HL-60 (cell line): ENCODE data around the gene GOLM1.

Source experiments
- DNase-seq, 2 experiments: peaks; one replicate each; pipeline ENCODE4 v3.0.0-alpha.2; 2010 to 2020; ENCODE audit warnings: low read depth in 1 of 2, low spot score in 1 of 2
- H3K27ac ChIP-seq: fragments of 250-450 bp; sonication (Bioruptor Pico); replicated peaks from 2 replicates; pipeline ENCODE4 v1.5.1; 2020; ENCODE audit warnings: mild to moderate bottlenecking, moderate library complexity
- H3K27me3 ChIP-seq: fragments of 250-450 bp; sonication (Bioruptor Pico); 2 replicates; pipeline ENCODE4 v1.5.1; 2021; ENCODE audit warnings: mild to moderate bottlenecking, moderate library complexity; ENCODE audit not compliant: insufficient read depth, poor library complexity, severe bottlenecking
- H3K4me3 ChIP-seq: replicated peaks from 2 replicates; pipeline ENCODE4 v1.5.1; 2011; ENCODE audit warnings: mild to moderate bottlenecking, control low read depth, low read length; ENCODE audit not compliant: insufficient read depth
- GABPA ChIP-seq: IDR thresholded peaks from 2 replicates; pipeline ENCODE4 v1.6.1; 2012; ENCODE audit warnings: low read depth
- POLR2AphosphoS5 ChIP-seq: IDR thresholded peaks from 2 replicates; pipeline ENCODE4 v1.6.1; 2012; ENCODE audit warnings: low read depth
- SPI1 ChIP-seq: IDR thresholded peaks from 2 replicates; pipeline ENCODE4 v1.6.1; 2012; ENCODE audit warnings: low read depth, mild to moderate bottlenecking, borderline replicate concordance
- TF ChIP-seq, protein P1 (sequence below): IDR thresholded peaks from 2 replicates; pipeline ENCODE4 v1.6.1; 2012; ENCODE audit warnings: low read depth; ENCODE audit not compliant: insufficient replicate concordance
- TF ChIP-seq, protein P2 (sequence below): IDR thresholded peaks from one replicate; pipeline ENCODE4 v1.5.1; 2011; ENCODE audit warnings: low read length, control low read depth, inconsistent platforms; ENCODE audit not compliant: insufficient read depth

Gene GOLM1

DNA sequence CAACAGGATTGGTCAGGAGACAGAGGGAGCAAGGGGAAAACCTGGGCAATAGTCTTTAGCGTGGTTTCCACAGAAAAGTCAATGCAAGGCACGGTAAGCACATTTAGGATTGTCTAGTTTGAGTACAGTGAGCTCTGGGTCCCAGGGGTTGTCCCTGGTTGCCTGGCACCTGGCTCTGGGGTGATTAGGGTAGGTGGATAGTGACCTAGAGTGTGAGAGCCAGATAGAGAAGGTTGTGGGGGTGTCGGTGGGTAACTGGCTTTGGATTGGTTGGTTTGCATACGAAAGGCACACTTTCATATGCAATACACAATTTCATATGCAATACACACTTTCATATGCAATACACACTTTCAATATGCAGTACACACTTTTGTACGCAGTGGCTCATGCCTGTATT lies 20.1 kb upstream of the GOLM1 start:
- no peak overlapping the region for H3K4me3 ChIP-seq
- H3K27me3 ChIP-seq = no peaks in the 10 kb centered on the region
- no peak for DNase-seq
- TF ChIP-seq POLR2AphosphoS5 (no peak), SPI1 (no peak), GABPA (no peak)
- TF ChIP-seq, protein P1, sequence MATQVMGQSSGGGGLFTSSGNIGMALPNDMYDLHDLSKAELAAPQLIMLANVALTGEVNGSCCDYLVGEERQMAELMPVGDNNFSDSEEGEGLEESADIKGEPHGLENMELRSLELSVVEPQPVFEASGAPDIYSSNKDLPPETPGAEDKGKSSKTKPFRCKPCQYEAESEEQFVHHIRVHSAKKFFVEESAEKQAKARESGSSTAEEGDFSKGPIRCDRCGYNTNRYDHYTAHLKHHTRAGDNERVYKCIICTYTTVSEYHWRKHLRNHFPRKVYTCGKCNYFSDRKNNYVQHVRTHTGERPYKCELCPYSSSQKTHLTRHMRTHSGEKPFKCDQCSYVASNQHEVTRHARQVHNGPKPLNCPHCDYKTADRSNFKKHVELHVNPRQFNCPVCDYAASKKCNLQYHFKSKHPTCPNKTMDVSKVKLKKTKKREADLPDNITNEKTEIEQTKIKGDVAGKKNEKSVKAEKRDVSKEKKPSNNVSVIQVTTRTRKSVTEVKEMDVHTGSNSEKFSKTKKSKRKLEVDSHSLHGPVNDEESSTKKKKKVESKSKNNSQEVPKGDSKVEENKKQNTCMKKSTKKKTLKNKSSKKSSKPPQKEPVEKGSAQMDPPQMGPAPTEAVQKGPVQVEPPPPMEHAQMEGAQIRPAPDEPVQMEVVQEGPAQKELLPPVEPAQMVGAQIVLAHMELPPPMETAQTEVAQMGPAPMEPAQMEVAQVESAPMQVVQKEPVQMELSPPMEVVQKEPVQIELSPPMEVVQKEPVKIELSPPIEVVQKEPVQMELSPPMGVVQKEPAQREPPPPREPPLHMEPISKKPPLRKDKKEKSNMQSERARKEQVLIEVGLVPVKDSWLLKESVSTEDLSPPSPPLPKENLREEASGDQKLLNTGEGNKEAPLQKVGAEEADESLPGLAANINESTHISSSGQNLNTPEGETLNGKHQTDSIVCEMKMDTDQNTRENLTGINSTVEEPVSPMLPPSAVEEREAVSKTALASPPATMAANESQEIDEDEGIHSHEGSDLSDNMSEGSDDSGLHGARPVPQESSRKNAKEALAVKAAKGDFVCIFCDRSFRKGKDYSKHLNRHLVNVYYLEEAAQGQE = no peak
- TF ChIP-seq, protein P2, sequence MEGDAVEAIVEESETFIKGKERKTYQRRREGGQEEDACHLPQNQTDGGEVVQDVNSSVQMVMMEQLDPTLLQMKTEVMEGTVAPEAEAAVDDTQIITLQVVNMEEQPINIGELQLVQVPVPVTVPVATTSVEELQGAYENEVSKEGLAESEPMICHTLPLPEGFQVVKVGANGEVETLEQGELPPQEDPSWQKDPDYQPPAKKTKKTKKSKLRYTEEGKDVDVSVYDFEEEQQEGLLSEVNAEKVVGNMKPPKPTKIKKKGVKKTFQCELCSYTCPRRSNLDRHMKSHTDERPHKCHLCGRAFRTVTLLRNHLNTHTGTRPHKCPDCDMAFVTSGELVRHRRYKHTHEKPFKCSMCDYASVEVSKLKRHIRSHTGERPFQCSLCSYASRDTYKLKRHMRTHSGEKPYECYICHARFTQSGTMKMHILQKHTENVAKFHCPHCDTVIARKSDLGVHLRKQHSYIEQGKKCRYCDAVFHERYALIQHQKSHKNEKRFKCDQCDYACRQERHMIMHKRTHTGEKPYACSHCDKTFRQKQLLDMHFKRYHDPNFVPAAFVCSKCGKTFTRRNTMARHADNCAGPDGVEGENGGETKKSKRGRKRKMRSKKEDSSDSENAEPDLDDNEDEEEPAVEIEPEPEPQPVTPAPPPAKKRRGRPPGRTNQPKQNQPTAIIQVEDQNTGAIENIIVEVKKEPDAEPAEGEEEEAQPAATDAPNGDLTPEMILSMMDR = no peak
- H3K27ac ChIP-seq = no peak overlapping the region

DNA sequence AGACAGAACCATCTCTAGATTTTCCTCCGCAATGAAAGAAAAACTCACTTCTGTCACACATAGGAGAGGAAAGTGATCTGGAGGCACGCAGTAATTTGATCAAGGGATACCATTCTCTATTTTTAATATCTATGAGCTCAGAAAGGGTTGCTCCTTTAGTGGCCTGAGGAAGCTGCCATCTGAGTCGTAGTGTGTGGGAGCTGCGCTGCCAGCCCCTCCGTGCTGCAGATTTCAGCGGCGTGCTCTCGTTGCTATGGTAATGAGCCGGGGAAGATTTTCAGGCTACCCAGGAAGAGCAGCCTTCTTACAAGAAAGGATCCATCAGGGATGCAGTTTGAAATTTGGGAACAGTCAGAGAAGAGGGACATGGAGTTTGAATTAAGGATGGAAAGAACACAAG lies 17.1 kb upstream of the GOLM1 start:
- no peak overlapping the region for H3K4me3 ChIP-seq
- DNase-seq = no peak
- TF ChIP-seq POLR2AphosphoS5 = no peak
- TF ChIP-seq, protein P2 = no peak
- no peaks in the 10 kb centered on the region for H3K27me3 ChIP-seq
- H3K27ac ChIP-seq = no peak overlapping the region

DNA sequence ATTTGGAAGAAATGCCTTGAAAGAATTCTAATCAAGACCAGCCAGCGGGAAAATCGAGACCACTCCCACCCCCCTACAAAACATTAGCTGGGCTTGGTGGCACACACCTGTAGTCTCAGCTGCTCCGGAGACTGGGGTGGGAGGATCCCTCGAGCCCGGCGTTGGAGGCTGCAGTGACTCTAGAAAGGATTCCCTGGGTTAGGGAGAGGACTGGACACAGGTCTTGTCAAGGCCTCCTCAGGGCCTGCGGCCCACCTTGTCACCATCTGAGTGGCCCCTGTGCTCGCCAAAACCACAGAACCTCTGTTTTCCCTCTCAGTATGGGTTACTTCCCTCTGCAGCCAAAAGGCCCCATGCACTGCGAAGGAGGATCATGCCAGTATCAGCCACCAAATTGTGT lies 16.5 kb upstream of the GOLM1 start:
- TF ChIP-seq, protein P1 = no peak
- TF ChIP-seq SPI1 = no peak
- DNase-seq = no peak
- no peaks in the 10 kb centered on the region for H3K27me3 ChIP-seq

DNA sequence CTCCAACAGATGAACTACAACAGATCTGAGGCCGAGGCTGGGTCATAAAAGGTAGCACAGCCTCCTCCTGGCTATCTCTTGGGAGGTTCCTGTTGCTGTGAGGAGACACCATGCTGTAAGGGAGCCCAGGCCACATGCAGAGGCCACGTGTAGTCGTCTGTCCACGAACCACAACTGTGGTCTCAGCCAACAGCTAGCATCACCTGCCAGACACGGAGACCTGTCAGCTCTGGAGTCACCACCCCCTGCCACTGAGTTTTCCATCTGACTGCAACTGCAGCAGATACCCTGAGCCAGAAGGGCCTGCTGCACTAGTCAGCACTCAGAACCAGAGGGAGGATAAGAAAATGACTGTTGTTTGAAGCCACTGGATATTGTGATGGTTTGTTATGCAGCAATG lies 12.7 kb upstream of the GOLM1 start:
- Histone ChIP-seq H3K27ac (no peak overlapping the region), H3K4me3 (no peak overlapping the region), H3K27me3 (no peaks in the 10 kb centered on the region)
- no peak for DNase-seq
- TF ChIP-seq POLR2AphosphoS5 = no peak
- TF ChIP-seq, protein P1 = no peak
- TF ChIP-seq, protein P2 = no peak
- TF ChIP-seq GABPA = no peak
- no peak for TF ChIP-seq SPI1

More for the DNA sequence above, 16.5 kb upstream of the GOLM1 start:
- Histone ChIP-seq H3K4me3 (no peak overlapping the region), H3K27ac (no peak overlapping the region)
